GM23338 (cell line): ENCODE results near the gene GALNT5. TPM values are rescaled to one million over a fixed set of nuclear protein-coding genes. Genes with fewer than 3 reads are reported as not detected.

Source experiments
- ATAC-seq: fragments of 200-7000 bp; cut with Tn5 transposase; 3 replicates; pipeline ENCODE4 v1.9.1; 2020
- DNase-seq: peaks from one replicate; pipeline ENCODE4 v3.0.0-alpha.2; 2015; ENCODE audit warnings: low spot score
- H2AFZ ChIP-seq: fragments of 200-600 bp; sonication (generic); 2 replicates; pipeline ENCODE4 v1.8.0; 2016; ENCODE audit warnings: antibody characterized with exemption, mild to moderate bottlenecking, moderate library complexity
- H3F3A ChIP-seq: fragments of 200-600 bp; sonication (generic); replicated peaks from 2 replicates; pipeline ENCODE4 v1.8.0; 2017; ENCODE audit warnings: antibody characterized with exemption, mixed run types, low read depth
- H3K27ac ChIP-seq: fragments of 200-600 bp; sonication (generic); 2 replicates; pipeline ENCODE4 v1.6.1; 2016; ENCODE audit warnings: low read depth
- H3K27me3 ChIP-seq: fragments of 200-600 bp; sonication (generic); 2 replicates; pipeline ENCODE4 v1.8.0; 2016; ENCODE audit warnings: mild to moderate bottlenecking, mixed run types, moderate library complexity; ENCODE audit not compliant: insufficient read depth
- H3K36me3 ChIP-seq: fragments of 200-600 bp; sonication (generic); 2 replicates; pipeline ENCODE4 v1.8.0; 2016; ENCODE audit warnings: mild to moderate bottlenecking; ENCODE audit not compliant: insufficient read depth
- H3K4me1 ChIP-seq: fragments of 200-600 bp; sonication (generic); 2 replicates; pipeline ENCODE4 v1.8.0; 2016; ENCODE audit warnings: mild to moderate bottlenecking, moderate library complexity; ENCODE audit not compliant: insufficient read depth
- H3K4me2 ChIP-seq: fragments of 200-600 bp; sonication (generic); 2 replicates; pipeline ENCODE4 v1.7.1; 2017; ENCODE audit warnings: mixed run types
- H3K4me3 ChIP-seq: fragments of 200-600 bp; sonication (generic); 2 replicates; pipeline ENCODE4 v1.6.1; 2016; ENCODE audit warnings: mixed run types
- H3K79me2 ChIP-seq: fragments of 200-600 bp; sonication (generic); replicated peaks from 2 replicates; pipeline ENCODE4 v1.8.0; 2017; ENCODE audit warnings: mild to moderate bottlenecking; ENCODE audit not compliant: insufficient read depth
- H3K9me2 ChIP-seq: fragments of 200-600 bp; sonication (generic); 2 replicates; pipeline ENCODE4 v1.8.0; 2017; ENCODE audit not compliant: insufficient read depth
- H4K20me1 ChIP-seq: fragments of 200-600 bp; sonication (generic); replicated peaks from 2 replicates; pipeline ENCODE4 v1.8.0; 2017; ENCODE audit warnings: mild to moderate bottlenecking; ENCODE audit not compliant: insufficient read depth
- H3K27ac Mint-ChIP-seq: 2 replicates; pipeline ENCODE4 v1.8.0; 2020; ENCODE audit warnings: inconsistent platforms, mild to moderate bottlenecking, moderate library complexity, mixed read lengths
- H3K27me3 Mint-ChIP-seq: 3 replicates; pipeline ENCODE4 v1.8.0; 2022; ENCODE audit warnings: low read depth, mild to moderate bottlenecking, moderate library complexity, mixed read lengths, inconsistent platforms; ENCODE audit not compliant: insufficient read depth, poor library complexity
- H3K36me3 Mint-ChIP-seq: 3 replicates; pipeline ENCODE4 v1.8.0; 2021; ENCODE audit warnings: low read depth, mild to moderate bottlenecking, inconsistent platforms, moderate library complexity, mixed read lengths
- H3K4me1 Mint-ChIP-seq: 3 replicates; pipeline ENCODE4 v1.8.0; 2020; ENCODE audit warnings: mild to moderate bottlenecking, inconsistent platforms, mixed read lengths
- H3K4me3 Mint-ChIP-seq: 3 replicates; pipeline ENCODE4 v1.8.0; 2021; ENCODE audit warnings: moderate library complexity, mild to moderate bottlenecking, inconsistent platforms, mixed read lengths
- H3K9me3 Mint-ChIP-seq: 3 replicates; pipeline ENCODE4 v1.8.0; 2020; ENCODE audit warnings: moderate library complexity, mild to moderate bottlenecking, inconsistent platforms, mixed read lengths
- CTCF ChIP-seq, 2 experiments: fragments of 200-600 bp in 1 of 2; sonication (generic) in 1 of 2; conservative IDR thresholded peaks; 2 replicates each; pipeline versions ENCODE4 v1.5.1 to v1.6.1; 2016 to 2017; ENCODE audit warnings: antibody characterized with exemption in 2 of 2, low read depth in 2 of 2, mild to moderate bottlenecking in 2 of 2, moderate library complexity in 1 of 2
- EZH2phosphoT487 ChIP-seq: fragments of 200-600 bp; sonication (generic); IDR thresholded peaks from one replicate; pipeline ENCODE4 v1.8.1; 2018; ENCODE audit warnings: antibody characterized with exemption; ENCODE audit not compliant: unreplicated experiment
- NANOG ChIP-seq: IDR thresholded peaks from 2 replicates; pipeline ENCODE4 v1.6.1; 2016; ENCODE audit warnings: antibody characterized with exemption, borderline replicate concordance
- POLR2AphosphoS5 ChIP-seq: IDR thresholded peaks from 2 replicates; pipeline ENCODE4 v1.6.1; 2016; ENCODE audit warnings: antibody characterized with exemption, low read depth
- ZNF462 ChIP-seq: fragments of 250-450 bp; sonication (Bioruptor Pico); IDR thresholded peaks from 2 replicates; pipeline ENCODE4 v1.5.0; 2020; ENCODE audit warnings: mild to moderate bottlenecking, moderate library complexity
- polyA plus RNA-seq: library from polyadenylated mRNA; unstranded; fragments of >200 nt; fragmentation: Nextera tagmentation; extraction: Ambion mirVana; gene quantifications from 2 replicates; pipeline ENCODE4 v1.2.1, GENCODE V29; 2016
- total RNA-seq: library from RNA; depleted of rRNA; stranded (reverse); fragments of >200 nt; shearing (Covaris generic); gene quantifications from 2 replicates; pipeline ENCODE4 v1.2.3, GENCODE V29; 2014

Gene GALNT5
- total and polyA plus RNA-seq, 2 experiments from 2014 or later, result 0.05 to 0.14 TPM

GRCh38 chr2:157262248-157262647 is 4.7 kb downstream of the GALNT5 start:
- Histone ChIP-seq H4K20me1 (no peaks in the 10 kb centered on the region), H3K4me1 (peaks cover 19% of the 10 kb centered on the region), H3K4me3 (no peak overlapping the region), H3F3A (no peaks in the 10 kb centered on the region), H3K4me2 (no peak overlapping the region), H3K79me2 (no peaks in the 10 kb centered on the region), H3K27me3 (no peaks in the 10 kb centered on the region), H3K27ac (no peak overlapping the region), H2AFZ (no peak overlapping the region), H3K9me2 (no peaks in the 10 kb centered on the region; the same call in 1 of the 2 replicates), H3K36me3 (no peaks in the 10 kb centered on the region)
- DNase-seq, result no peak
- H3K4me3 Mint-ChIP-seq, result no peak overlapping the region
- no peaks in the 10 kb centered on the region for H3K36me3 Mint-ChIP-seq
- no peaks in the 10 kb centered on the region for H3K9me3 Mint-ChIP-seq
- no peak for ATAC-seq
- peaks cover 31% of the 10 kb centered on the region for H3K4me1 Mint-ChIP-seq
- peaks cover 4% of the 10 kb centered on the region for H3K27me3 Mint-ChIP-seq
- H3K27ac Mint-ChIP-seq, result no peak overlapping the region
- TF ChIP-seq ZNF462, result no peak
- TF ChIP-seq CTCF (conservative IDR thresholded peaks at IDR 0.05; ENCODE audit: low read depth in 2 of 2), result no peak
- TF ChIP-seq POLR2AphosphoS5, result no peak
- no peak for TF ChIP-seq EZH2phosphoT487
- TF ChIP-seq NANOG, result no peak
